Osteoblast (primary cell): ENCODE results near the gene CBR4. TPM values are rescaled to one million over a fixed set of nuclear protein-coding genes. Genes with fewer than 3 reads are reported as not detected.

ENCODE experiments used
- DNase-seq: peaks from one replicate; pipeline ENCODE4 v3.0.0; 2011; ENCODE audit warnings: low spot score, mixed read lengths; ENCODE audit not compliant: insufficient read length; ENCODE audit errors: missing footprints
- H2AFZ ChIP-seq: 2 replicates; pipeline ENCODE4 v1.6.0; 2011; ENCODE audit warnings: mild to moderate bottlenecking, low read length
- H3K27ac ChIP-seq: 2 replicates; pipeline ENCODE4 v1.5.1; 2011; ENCODE audit warnings: mild to moderate bottlenecking, low read depth, low read length, moderate library complexity
- H3K27me3 ChIP-seq: 2 replicates; pipeline ENCODE4 v1.6.0; 2012; ENCODE audit warnings: mild to moderate bottlenecking, control low read depth, inconsistent platforms, low read length, moderate library complexity; ENCODE audit not compliant: insufficient read depth
- H3K36me3 ChIP-seq: 2 replicates; pipeline ENCODE4 v1.5.1; 2011; ENCODE audit warnings: mild to moderate bottlenecking, low read length, control low read depth, moderate library complexity; ENCODE audit not compliant: insufficient read depth
- H3K4me1 ChIP-seq: 2 replicates; pipeline ENCODE4 v1.5.1; 2011; ENCODE audit warnings: mild to moderate bottlenecking, low read length, control low read depth, moderate library complexity; ENCODE audit not compliant: insufficient read depth
- H3K4me2 ChIP-seq: 2 replicates; pipeline ENCODE4 v1.6.0; 2011; ENCODE audit warnings: mild to moderate bottlenecking, low read length; ENCODE audit not compliant: insufficient read depth
- H3K4me3 ChIP-seq: fragments of 200-600 bp; sonication (generic); 3 replicates; pipeline ENCODE4 v1.5.1; 2012; ENCODE audit warnings: mild to moderate bottlenecking, low read length, inconsistent platforms; ENCODE audit not compliant: insufficient read depth
- H3K79me2 ChIP-seq: 2 replicates; pipeline ENCODE4 v1.6.0; 2012; ENCODE audit warnings: mild to moderate bottlenecking, low read length, control low read depth, inconsistent platforms; ENCODE audit not compliant: insufficient read depth
- H3K9me3 ChIP-seq: 2 replicates; pipeline ENCODE4 v1.5.1; 2011; ENCODE audit warnings: low read depth, low read length, control low read depth
- H4K20me1 ChIP-seq: 2 replicates; pipeline ENCODE4 v1.6.0; 2012; ENCODE audit warnings: mild to moderate bottlenecking, low read length, control low read depth; ENCODE audit not compliant: insufficient read depth
- CTCF ChIP-seq: IDR thresholded peaks from 2 replicates; pipeline ENCODE4 v1.5.1; 2011; ENCODE audit warnings: mild to moderate bottlenecking, low read depth, low read length, moderate library complexity; ENCODE audit errors: extremely low read depth
- total RNA-seq: library from RNA; depleted of rRNA; stranded (reverse); fragments of >200 nt; gene quantifications from 2 replicates; pipeline ENCODE4 v1.2.3, GENCODE V29; 2012

Gene CBR4
- total RNA-seq, 1 donor: 19.2 TPM

GRCh38 chr4:169024762-169025161 lies 14.7 kb upstream of the CBR4 start:
- H2AFZ ChIP-seq: no peak overlapping the region
- H3K27ac ChIP-seq: no peak overlapping the region
- peak; percentile 70 for TF ChIP-seq CTCF
- no peaks in the 10 kb centered on the region for H3K36me3 ChIP-seq
- no peaks in the 10 kb centered on the region for H3K9me3 ChIP-seq
- H3K79me2 ChIP-seq: no peaks in the 10 kb centered on the region
- peak; percentile 67 for DNase-seq
- H4K20me1 ChIP-seq: no peaks in the 10 kb centered on the region
- H3K4me1 ChIP-seq: peaks cover 14% of the 10 kb centered on the region
- no peaks in the 10 kb centered on the region for H3K27me3 ChIP-seq
- H3K4me2 ChIP-seq: no peak overlapping the region
- H3K4me3 ChIP-seq: no peak overlapping the region

- peaks cover 11% of the 10 kb centered on the region for H3K4me1 ChIP-seq
- DNase-seq: no peak
- no peak for TF ChIP-seq CTCF
Measured at GRCh38 chr4:169018406-169018805, 8.4 kb upstream of the CBR4 start.

GRCh38 chr4:169017971-169018370 lies 7.9 kb upstream of the CBR4 start:
- Histone ChIP-seq H3K27ac (no peak overlapping the region), H3K79me2 (no peaks in the 10 kb centered on the region), H3K27me3 (no peaks in the 10 kb centered on the region), H4K20me1 (no peaks in the 10 kb centered on the region), H3K9me3 (no peaks in the 10 kb centered on the region), H3K4me1 (peaks cover 11% of the 10 kb centered on the region), H3K4me3 (no peak overlapping the region), H2AFZ (peak overlapping the region; percentile 28), H3K4me2 (no peak overlapping the region), H3K36me3 (no peaks in the 10 kb centered on the region)
- no peak for TF ChIP-seq CTCF
- no peak for DNase-seq

More at GRCh38 chr4:169018406-169018805, 8.4 kb upstream of the CBR4 start:
- Histone ChIP-seq H3K27me3 (no peaks in the 10 kb centered on the region), H2AFZ (no peak overlapping the region), H3K4me3 (no peak overlapping the region), H3K79me2 (no peaks in the 10 kb centered on the region), H4K20me1 (no peaks in the 10 kb centered on the region), H3K9me3 (no peaks in the 10 kb centered on the region), H3K36me3 (no peaks in the 10 kb centered on the region), H3K27ac (no peak overlapping the region), H3K4me2 (no peak overlapping the region)

- no peak for DNase-seq
- TF ChIP-seq CTCF: no peak
- Histone ChIP-seq H2AFZ (peak overlapping the region; percentile 77), H3K27ac (peak overlapping the region; percentile 14), H3K4me2 (no peak overlapping the region), H3K9me3 (no peaks in the 10 kb centered on the region), H4K20me1 (no peaks in the 10 kb centered on the region), H3K4me1 (peaks cover 11% of the 10 kb centered on the region), H3K36me3 (no peaks in the 10 kb centered on the region), H3K79me2 (no peaks in the 10 kb centered on the region), H3K4me3 (no peak overlapping the region), H3K27me3 (no peaks in the 10 kb centered on the region)
Measured at GRCh38 chr4:169015186-169015623, 5.2 kb upstream of the CBR4 start.
